Subcutaneous abdominal adipose tissue (tissue), 5 donors: ENCODE data around the gene SPPL3.

Experiments
- H3K27ac ChIP-seq: one replicate; pipeline ENCODE4 v1.7.0; 2013; ENCODE audit warnings: low read depth, mild to moderate bottlenecking, inconsistent platforms, low read length, moderate library complexity
- H3K27me3 ChIP-seq, 5 donors: one replicate each; pipeline ENCODE4 v1.7.0; 2013; ENCODE audit warnings: low read length in 5 of 5, inconsistent platforms in 1 of 5; ENCODE audit not compliant: control insufficient read depth in 5 of 5, insufficient read depth in 4 of 5
- H3K36me3 ChIP-seq, 5 donors: one replicate each; pipeline ENCODE4 v1.7.0; 2013; ENCODE audit warnings: low read length in 5 of 5; ENCODE audit not compliant: control insufficient read depth in 5 of 5, insufficient read depth in 5 of 5
- H3K4me1 ChIP-seq, 5 donors: one replicate each; pipeline ENCODE4 v1.7.0; 2013; ENCODE audit warnings: low read length in 5 of 5, mild to moderate bottlenecking in 3 of 5, moderate library complexity in 1 of 5; ENCODE audit not compliant: control insufficient read depth in 5 of 5, insufficient read depth in 5 of 5
- H3K4me3 ChIP-seq, 5 donors: one replicate each; pipeline ENCODE4 v1.7.0; 2013; ENCODE audit warnings: low read length in 5 of 5, low read depth in 1 of 5
- H3K9ac ChIP-seq, 5 donors: one replicate each; pipeline ENCODE4 v1.7.0; 2013; ENCODE audit warnings: low read length in 5 of 5, mild to moderate bottlenecking in 4 of 5, moderate library complexity in 3 of 5
- H3K9me3 ChIP-seq, 5 donors: one replicate each; pipeline ENCODE4 v1.7.0; 2013; ENCODE audit warnings: low read length in 5 of 5; ENCODE audit not compliant: control insufficient read depth in 5 of 5
- donor health status: healthy.
- donor health status: healthy.
- donor health status: healthy.
- donor health status: healthy.
- donor health status: healthy.

Gene SPPL3

GRCh38 chr12:120775862-120776552 is 128.2 kb downstream of the SPPL3 start:
- Histone ChIP-seq H3K4me3 (no peak overlapping the region), H3K9me3 (no peaks in the 10 kb centered on the region), H3K9ac (peak overlapping the region in 1 of 5 donors; percentile 22), H3K27ac (no peak overlapping the region), H3K4me1 (peaks cover 0 to 12% (median 10%) of the 10 kb centered on the region in 5 donors), H3K27me3 (no peaks in the 10 kb centered on the region), H3K36me3 (peaks cover 0 to 31% (median 16%) of the 10 kb centered on the region in 5 donors)

GRCh38 chr12:120774169-120774916 is 129.8 kb downstream of the SPPL3 start:
- Histone ChIP-seq H3K27ac (no peak overlapping the region), H3K4me3 (no peak overlapping the region), H3K9me3 (no peaks in the 10 kb centered on the region), H3K36me3 (peaks cover 0 to 29% (median 17%) of the 10 kb centered on the region in 5 donors), H3K4me1 (peaks cover 0 to 12% (median 10%) of the 10 kb centered on the region in 5 donors), H3K9ac (no peak overlapping the region), H3K27me3 (no peaks in the 10 kb centered on the region)

- Histone ChIP-seq H3K4me3 (no peak overlapping the region), H3K9ac (no peak overlapping the region), H3K27ac (no peak overlapping the region), H3K36me3 (peaks cover 5 to 53% (median 44%) of the 10 kb centered on the region in 5 donors), H3K9me3 (no peaks in the 10 kb centered on the region), H3K4me1 (peaks cover 0 to 10% (median 8%) of the 10 kb centered on the region in 5 donors), H3K27me3 (no peaks in the 10 kb centered on the region)
Measured at GRCh38 chr12:120771097-120771496, 133.1 kb downstream of the SPPL3 start.

- peaks cover 16 to 80% (median 69%) of the 10 kb centered on the region in 5 donors for H3K36me3 ChIP-seq
- no peak overlapping the region for H3K4me3 ChIP-seq
- no peak overlapping the region for H3K9ac ChIP-seq
- H3K9me3 ChIP-seq, result no peaks in the 10 kb centered on the region
- H3K4me1 ChIP-seq, result no peaks in the 10 kb centered on the region
- H3K27me3 ChIP-seq, result no peaks in the 10 kb centered on the region
- H3K27ac ChIP-seq, result no peak overlapping the region
Measured at GRCh38 chr12:120767071-120768024, 136.8 kb downstream of the SPPL3 start.

GRCh38 chr12:120766566-120766965 is 137.6 kb downstream of the SPPL3 start:
- Histone ChIP-seq H3K9me3 (no peaks in the 10 kb centered on the region), H3K4me3 (no peak overlapping the region), H3K9ac (no peak overlapping the region), H3K27me3 (no peaks in the 10 kb centered on the region), H3K27ac (no peak overlapping the region), H3K4me1 (peaks cover 0 to under 1% (median 0%) of the 10 kb centered on the region in 5 donors), H3K36me3 (peaks cover 16 to 85% (median 72%) of the 10 kb centered on the region in 5 donors)

GRCh38 chr12:120764816-120765215 is 139.3 kb downstream of the SPPL3 start:
- peaks cover 16 to 94% (median 81%) of the 10 kb centered on the region in 5 donors for H3K36me3 ChIP-seq

GRCh38 chr12:120763250-120763649 is 140.9 kb downstream of the SPPL3 start:
- Histone ChIP-seq H3K36me3 (peaks cover 16 to 87% (median 73%) of the 10 kb centered on the region in 5 donors), H3K27me3 (no peaks in the 10 kb centered on the region), H3K27ac (no peak overlapping the region), H3K4me1 (peaks cover 0 to 2% (median 0%) of the 10 kb centered on the region in 5 donors), H3K9me3 (no peaks in the 10 kb centered on the region), H3K4me3 (no peak overlapping the region), H3K9ac (no peak overlapping the region)

More at GRCh38 chr12:120764816-120765215, 139.3 kb downstream of the SPPL3 start:
- H3K4me1 ChIP-seq, result peaks cover 0 to 2% (median 0%) of the 10 kb centered on the region in 5 donors
- H3K9me3 ChIP-seq, result no peaks in the 10 kb centered on the region
- no peak overlapping the region for H3K9ac ChIP-seq
- H3K27me3 ChIP-seq, result no peaks in the 10 kb centered on the region
- no peak overlapping the region for H3K27ac ChIP-seq
- H3K4me3 ChIP-seq, result no peak overlapping the region

GRCh38 chr12:120762086-120762485 is 142.1 kb downstream of the SPPL3 start:
- no peaks in the 10 kb centered on the region for H3K27me3 ChIP-seq
- no peak overlapping the region for H3K9ac ChIP-seq
- H3K4me3 ChIP-seq, result no peak overlapping the region
- peaks cover 10 to 75% (median 61%) of the 10 kb centered on the region in 5 donors for H3K36me3 ChIP-seq
- H3K4me1 ChIP-seq, result peaks cover 0 to 2% (median 0%) of the 10 kb centered on the region in 5 donors
- no peaks in the 10 kb centered on the region for H3K9me3 ChIP-seq
- no peak overlapping the region for H3K27ac ChIP-seq

- H3K9me3 ChIP-seq, result no peaks in the 10 kb centered on the region
- H3K4me3 ChIP-seq, result no peak overlapping the region
- H3K27me3 ChIP-seq, result no peaks in the 10 kb centered on the region
- peaks cover 0 to 2% (median 0%) of the 10 kb centered on the region in 5 donors for H3K4me1 ChIP-seq
- no peak overlapping the region for H3K27ac ChIP-seq
- peaks cover 10 to 70% (median 56%) of the 10 kb centered on the region in 5 donors for H3K36me3 ChIP-seq
- no peak overlapping the region for H3K9ac ChIP-seq
Measured at GRCh38 chr12:120761519-120761934, 142.6 kb downstream of the SPPL3 start.
